HepG2 (cell line): ENCODE data around the gene DDRGK1. TPM values are rescaled to one million over a fixed set of nuclear protein-coding genes. Genes with fewer than 3 reads are reported as not detected.

ENCODE experiments used
- AGO2 ChIP-seq: fragments of 200-400 bp; formaldehyde crosslinking; optimal IDR thresholded peaks from 2 replicates; pipeline ENCODE3; 2017; ENCODE audit warnings: mild to moderate bottlenecking, low read depth, low read length, moderate library complexity
- ATAD3A ChIP-seq: sonication (generic); formaldehyde crosslinking; IDR thresholded peaks from 2 replicates; pipeline ENCODE4 v1.4.0; 2020; ENCODE audit warnings: missing genetic modification reagents
- DBP ChIP-seq: sonication (generic); formaldehyde crosslinking; IDR thresholded peaks from 2 replicates; pipeline ENCODE4 v1.4.0; 2020; ENCODE audit warnings: missing genetic modification reagents; ENCODE audit errors: not compliant biosample characterization
- E2F1 ChIP-seq: sonication (generic); formaldehyde crosslinking; IDR thresholded peaks from 2 replicates; pipeline ENCODE4 v1.5.0; 2020; ENCODE audit warnings: missing genetic modification reagents
- ESRRA ChIP-seq: sonication (generic); formaldehyde crosslinking; IDR thresholded peaks from 2 replicates; pipeline ENCODE4 v1.5.1; 2020; ENCODE audit warnings: mild to moderate bottlenecking, low read depth, missing genetic modification reagents
- FUBP1 ChIP-seq: sonication (generic); formaldehyde crosslinking; IDR thresholded peaks from 2 replicates; pipeline ENCODE4 v1.5.1; 2020; ENCODE audit warnings: missing genetic modification reagents, mild to moderate bottlenecking, borderline replicate concordance
- IKZF5 ChIP-seq: IDR thresholded peaks from 2 replicates; pipeline ENCODE4 v1.6.1; 2018; ENCODE audit warnings: missing genetic modification reagents, mild to moderate bottlenecking, missing compliant biosample characterization
- MEIS2 ChIP-seq: sonication (generic); formaldehyde crosslinking; IDR thresholded peaks from 2 replicates; pipeline ENCODE4 v1.9.0; 2021; ENCODE audit warnings: mild to moderate bottlenecking, missing genetic modification reagents
- MLXIP ChIP-seq: sonication (generic); formaldehyde crosslinking; IDR thresholded peaks from 2 replicates; pipeline ENCODE4 v1.9.0; 2021; ENCODE audit warnings: missing genetic modification reagents, borderline replicate concordance
- NFE2 ChIP-seq: sonication (generic); formaldehyde crosslinking; IDR thresholded peaks from 2 replicates; pipeline ENCODE4 v1.4.0; 2020; ENCODE audit warnings: missing genetic modification reagents
- POLR2AphosphoS2 ChIP-seq: IDR thresholded peaks from 2 replicates; pipeline ENCODE4 v1.6.1; 2011; ENCODE audit warnings: low read depth, low read length, improper control_type of control experiment
- RBFOX2 ChIP-seq: fragments of 200-400 bp; formaldehyde crosslinking; IDR thresholded peaks from 2 replicates; pipeline ENCODE4 v1.6.1; 2017; ENCODE audit warnings: low read depth, mild to moderate bottlenecking, low read length
- RELA ChIP-seq: sonication (generic); formaldehyde crosslinking; IDR thresholded peaks from 2 replicates; pipeline ENCODE4 v1.4.0; 2020; ENCODE audit warnings: missing genetic modification reagents
- SMYD3 ChIP-seq: sonication (generic); formaldehyde crosslinking; IDR thresholded peaks from 2 replicates; pipeline ENCODE4 v1.8.1; 2023; ENCODE audit warnings: mild to moderate bottlenecking, missing genetic modification reagents
- SNRNP70 ChIP-seq: fragments of 200-400 bp; formaldehyde crosslinking; IDR thresholded peaks from 2 replicates; pipeline ENCODE4 v1.6.1; 2017; ENCODE audit warnings: mild to moderate bottlenecking, low read depth, low read length, moderate library complexity
- STAG1 ChIP-seq: sonication (generic); formaldehyde crosslinking; IDR thresholded peaks from 2 replicates; pipeline ENCODE4 v1.4.0; 2020; ENCODE audit warnings: missing genetic modification reagents
- ZNF160 ChIP-seq: sonication (generic); formaldehyde crosslinking; IDR thresholded peaks from 2 replicates; pipeline ENCODE4 v1.8.0; 2022; ENCODE audit warnings: mild to moderate bottlenecking, inconsistent platforms, missing genetic modification reagents
- ZNF232 ChIP-seq: sonication (generic); formaldehyde crosslinking; IDR thresholded peaks from 2 replicates; pipeline ENCODE4 v1.4.0; 2020; ENCODE audit warnings: missing genetic modification reagents, borderline replicate concordance
- ZNF24 ChIP-seq: fragments of 450-650 bp; IDR thresholded peaks from 2 replicates; pipeline ENCODE4 v1.6.1; 2017; ENCODE audit warnings: antibody characterized with exemption, mild to moderate bottlenecking
- ZNF3 ChIP-seq: IDR thresholded peaks from 2 replicates; pipeline ENCODE4 v1.7.0; 2017; ENCODE audit warnings: inconsistent platforms
- ZNF337 ChIP-seq: sonication (generic); formaldehyde crosslinking; IDR thresholded peaks from 2 replicates; pipeline ENCODE4 v1.5.1; 2020; ENCODE audit warnings: missing genetic modification reagents, low read depth, mild to moderate bottlenecking, borderline replicate concordance
- ZNF629 ChIP-seq: sonication (generic); formaldehyde crosslinking; conservative IDR thresholded peaks from 2 replicates; pipeline ENCODE4 v1.5.0; 2020; ENCODE audit warnings: missing genetic modification reagents
- ZNF672 ChIP-seq: sonication (generic); formaldehyde crosslinking; IDR thresholded peaks from 2 replicates; pipeline ENCODE4 v1.8.1; 2022; ENCODE audit warnings: missing genetic modification reagents
- polyA plus RNA-seq, 8 experiments: library from polyadenylated mRNA; depleted of rRNA in 3 of 8; stranded (reverse) in 7 of 8; unstranded in 1 of 8; fragments of >200 nt; fragmentation: Illumina TruSeq in 4 of 8; extraction: Trizol in 4 of 8; gene quantifications; 2 replicates each; pipeline versions ENCODE4 v1.2.1 to v1.2.3, GENCODE V29; 2011 to 2016; ENCODE audit warnings: low read depth in 4 of 8, missing spikeins in 1 of 8, mixed read lengths in 1 of 8; ENCODE audit not compliant: insufficient read depth in 1 of 8
- total RNA-seq, 5 experiments: library from RNA; depleted of rRNA; stranded (reverse); fragments of >200 nt; fragmentation: Illumina TruSeq; extraction: Trizol; gene quantifications; 2 replicates each; pipeline ENCODE4 v1.2.3, GENCODE V29; 2016; ENCODE audit warnings: low read depth in 1 of 5

DDRGK1 gene
- total and polyA plus RNA-seq, 2 of the 13 experiments (the other 11 are each of a cell fraction or from before 2014, with no cell fraction given), result 96.7 to 149 TPM

- TF ChIP-seq FUBP1 (CRISPR knock-in tag) (no peak), ZNF3 (CRISPR knock-in tag) (no peak; the same call in 1 of the 2 replicates), SNRNP70 (no peak), ZNF337 (CRISPR knock-in tag) (0 out of 2 replicates have a peak, but pooled peaks have one; percentile 40), RELA (CRISPR knock-in tag) (no peak), IKZF5 (CRISPR knock-in tag) (no peak), ZNF24 (no peak), ZNF629 (no peak), ZNF232 (no peak), AGO2 (peak; percentile 98), POLR2AphosphoS2 (no peak), DBP (CRISPR knock-in tag) (no peak), STAG1 (no peak), RBFOX2 (peak; percentile 75), ATAD3A (CRISPR knock-in tag) (no peak; the same call in 1 of the 2 replicates), NFE2 (CRISPR knock-in tag) (no peak), MLXIP (CRISPR knock-in tag) (no peak), MEIS2 (no peak), ZNF160 (no peak), ZNF672 (CRISPR knock-in tag) (no peak), ESRRA (CRISPR knock-in tag) (no peak), SMYD3 (0 out of 2 replicates have a peak, but pooled peaks have one; percentile 0), E2F1 (CRISPR knock-in tag) (no peak)
Measured at GRCh38 chr20:3223994-3224680, 19.7 kb upstream of the DDRGK1 start (continued).
